Activated naive CD8-positive, alpha-beta T cell treated with anti-CD3 and anti-CD28 coated beads, Interleukin-2, amount 50 U/mL, for 16 hours (primary cell): Measurements from ENCODE around the gene CARHSP1.
"Not testable (repeated sequence)": the region's sequence is repeated elsewhere in the genome, so short reads cannot be mapped to it uniquely, and the experiment has no call there.

ENCODE experiments used
- DNase-seq: peaks from one replicate; pipeline ENCODE4 v3.0.0-alpha.2; 2020; ENCODE audit warnings: low read depth, low spot score

Gene CARHSP1

DNA sequence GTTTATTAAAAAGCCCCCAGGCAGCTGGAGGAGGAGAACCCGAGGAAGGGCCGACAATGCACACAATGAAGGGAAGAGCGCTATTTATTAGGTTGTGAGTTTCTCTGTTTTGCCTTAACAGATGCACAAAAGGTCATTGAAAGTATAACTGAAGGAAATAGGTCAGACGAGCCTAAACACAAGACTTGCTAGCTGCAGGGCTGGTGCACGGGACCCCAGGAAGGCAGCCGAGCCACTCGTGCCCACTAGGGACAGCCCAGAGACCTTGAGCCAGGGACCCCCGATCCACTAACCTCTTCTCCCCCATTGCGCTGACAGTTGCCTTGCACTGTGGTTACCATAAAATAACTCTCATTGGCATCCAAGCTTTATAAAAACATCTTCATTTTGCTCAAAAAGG is 24.6 kb upstream of the CARHSP1 start:
- DNase-seq: no peak

DNA sequence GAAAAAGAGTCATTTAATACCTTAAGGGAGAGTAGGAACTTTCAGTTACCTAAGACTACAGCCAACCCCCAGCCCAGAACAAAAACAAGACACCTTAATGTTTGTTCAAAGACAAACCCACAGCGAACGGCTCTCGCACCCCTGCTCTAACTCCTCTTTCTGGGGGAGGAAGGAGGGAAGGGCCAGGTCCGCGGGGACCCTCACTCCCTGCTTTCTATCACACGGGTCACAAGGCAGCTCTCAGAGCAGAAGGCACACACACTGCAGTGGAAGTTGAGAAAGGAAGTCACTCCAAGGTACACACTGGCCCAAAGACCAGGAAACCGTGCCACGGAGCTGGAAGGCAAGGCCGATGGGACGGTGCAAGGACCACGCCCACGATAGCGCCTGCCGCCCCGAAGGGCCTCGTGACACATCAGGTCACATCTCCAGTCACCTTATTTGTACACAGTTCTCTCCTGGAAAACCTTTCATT is 23.3 kb upstream of the CARHSP1 start:
- no peak for DNase-seq

DNA sequence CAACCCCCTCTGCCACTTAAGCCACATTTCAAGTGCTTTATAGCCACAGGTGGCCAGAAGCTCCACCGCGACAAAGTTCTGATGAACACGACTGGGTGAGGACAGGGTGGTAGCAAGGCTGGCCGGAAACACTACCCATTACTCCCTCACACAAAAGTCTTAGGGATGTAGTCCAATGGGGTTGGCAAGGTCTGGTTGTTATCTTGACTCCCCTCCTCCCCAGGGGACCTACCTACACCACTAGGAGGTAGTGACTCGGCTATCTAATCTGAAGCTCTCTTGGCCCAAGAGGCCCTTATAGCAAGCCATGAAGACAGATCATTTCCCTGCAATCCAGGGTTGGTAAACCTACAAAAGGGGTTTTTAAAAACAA is 21.7 kb upstream of the CARHSP1 start:
- DNase-seq: no peak

DNA sequence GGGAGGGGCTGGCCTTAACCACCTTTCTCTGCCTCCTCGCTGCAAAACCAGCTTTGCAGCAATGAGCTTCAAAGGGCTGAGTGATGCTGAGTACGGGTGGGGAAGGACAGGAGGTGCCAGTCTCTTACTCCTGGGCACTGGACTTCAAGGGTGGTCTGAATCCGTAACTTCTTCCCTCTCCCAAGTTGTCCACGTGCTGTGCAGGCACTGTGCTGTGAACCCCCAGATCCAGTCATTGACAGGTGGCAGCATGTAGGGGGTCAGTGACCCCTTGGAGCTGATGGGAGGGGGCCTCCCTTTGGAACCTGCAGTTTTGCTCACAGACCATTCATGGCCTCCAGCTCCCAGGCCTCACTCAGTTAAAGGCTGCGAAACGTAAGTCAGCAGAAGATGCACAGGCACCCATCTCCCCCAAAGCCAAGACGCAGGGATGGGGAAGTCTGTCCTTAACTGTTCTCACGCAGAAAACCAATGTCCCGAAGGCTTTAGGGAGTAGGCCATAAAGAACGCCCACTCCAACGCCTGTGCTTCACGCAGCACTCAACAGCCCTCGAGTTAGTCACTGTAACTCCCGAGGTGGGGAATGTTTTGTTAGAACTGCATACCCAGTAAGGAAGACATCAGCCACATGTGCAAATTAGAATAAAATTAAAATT is 21.2 kb upstream of the CARHSP1 start:
- no peak for DNase-seq

- DNase-seq: no peak
These were observed 20.4 kb upstream of the CARHSP1 start for GRCh38 chr16:8888951-8889892.

- DNase-seq: no peak
These were observed 19.2 kb upstream of the CARHSP1 start for GRCh38 chr16:8887952-8888560.

GRCh38 chr16:8887431-8887765 is 18.6 kb upstream of the CARHSP1 start:
- no peak for DNase-seq

DNA sequence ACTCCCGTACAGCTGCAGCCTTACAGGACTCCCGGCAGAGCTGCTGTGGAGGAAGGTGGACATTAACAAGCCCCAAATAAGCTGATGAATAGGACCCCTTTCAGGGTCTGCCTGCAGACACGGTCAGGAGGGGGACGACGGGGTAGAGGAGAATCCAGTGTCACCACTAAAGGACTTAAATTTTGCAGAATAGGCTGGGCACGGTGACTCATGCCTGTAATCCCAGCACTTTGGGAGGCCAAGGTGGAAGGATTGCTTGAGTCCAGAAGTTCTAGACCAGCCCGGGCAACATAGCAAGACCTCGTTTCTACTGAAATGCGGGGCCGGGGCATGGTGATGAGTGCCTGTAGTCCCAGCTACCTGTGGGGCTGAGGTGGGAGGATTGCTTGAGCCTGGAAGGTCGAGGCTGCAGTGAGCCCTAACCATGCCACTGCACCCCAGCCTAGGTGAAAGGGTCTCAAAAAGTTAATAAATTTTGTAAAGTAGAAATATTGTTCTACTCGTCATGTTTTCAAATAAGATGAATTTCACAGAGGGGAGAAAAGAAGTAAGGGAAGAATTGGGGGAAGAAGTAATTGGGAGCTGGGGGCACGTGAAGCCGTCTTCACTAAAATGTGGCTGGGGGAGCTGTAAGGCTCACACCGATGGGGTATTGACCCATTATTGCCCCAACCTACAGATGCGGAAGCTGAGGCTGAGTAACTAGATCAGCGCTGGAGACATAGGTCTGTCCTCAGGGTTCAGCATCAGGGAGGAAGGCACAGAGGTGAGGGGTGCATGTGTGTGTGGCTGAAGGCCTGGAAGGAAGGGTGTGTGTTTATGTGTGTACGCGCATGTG is 18.0 kb upstream of the CARHSP1 start:
- DNase-seq: no peak

GRCh38 chr16:8885674-8886592 is 17.1 kb upstream of the CARHSP1 start:
- DNase-seq: no peak

GRCh38 chr16:8882725-8883377 is 14.0 kb upstream of the CARHSP1 start:
- DNase-seq: no peak

DNA sequence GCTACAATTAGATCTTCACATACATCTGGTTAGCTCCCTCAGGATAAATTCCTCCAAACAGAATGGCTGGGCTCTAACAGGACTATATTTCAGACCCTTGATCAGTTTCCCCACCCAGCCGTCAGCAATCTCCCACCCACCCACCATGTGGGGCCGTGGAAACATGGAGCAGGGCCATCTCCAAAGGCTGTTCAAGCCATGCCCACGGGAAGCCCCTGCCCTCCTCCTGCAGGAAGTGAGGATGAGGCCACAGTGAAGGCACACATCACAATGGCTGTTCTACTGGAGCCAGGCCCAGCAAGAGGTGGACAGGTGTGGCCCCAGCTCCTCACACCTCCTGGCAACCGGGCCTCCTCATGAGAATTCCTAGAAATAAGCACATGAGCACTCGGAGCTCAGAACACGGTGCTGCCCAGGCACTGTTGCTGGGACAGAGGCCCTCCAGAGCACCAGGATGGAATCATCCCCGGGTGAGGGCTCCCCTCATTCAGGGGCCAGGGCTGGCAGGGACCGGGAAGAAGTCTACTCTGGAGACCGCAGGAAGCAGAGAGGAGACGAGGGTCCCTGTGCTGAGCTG is 13.3 kb upstream of the CARHSP1 start, which contains the start of gene LITAFD:
Gene LITAFD, plus strand, starts transcription at position 311 of the 577 bp plus-strand sequence. CDS start 2,005 bp downstream, outside the sequence.
- DNase-seq: no peak

GRCh38 chr16:8880839-8881510 is 12.2 kb upstream of the CARHSP1 start:
- no peak for DNase-seq

DNA sequence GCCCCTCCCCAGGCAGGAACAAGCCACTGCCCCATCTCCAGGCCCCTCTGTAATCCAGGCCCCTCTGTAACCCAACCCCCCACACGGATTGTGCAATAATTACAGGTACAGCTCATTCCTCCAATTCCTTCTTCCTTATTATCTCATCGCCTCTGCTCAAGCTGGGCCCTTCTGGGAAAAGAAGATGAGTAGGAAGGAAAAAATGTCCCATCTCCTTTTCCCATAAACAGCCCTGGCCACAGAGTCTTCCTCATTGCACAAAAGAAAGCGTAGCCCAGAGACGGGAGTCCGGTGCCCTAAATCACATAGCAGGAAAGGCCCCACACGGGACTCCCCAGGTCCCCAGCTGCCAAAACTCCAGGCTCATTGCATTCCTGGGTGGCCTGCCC is 9.7 kb upstream of the CARHSP1 start:
- no peak for DNase-seq

DNA sequence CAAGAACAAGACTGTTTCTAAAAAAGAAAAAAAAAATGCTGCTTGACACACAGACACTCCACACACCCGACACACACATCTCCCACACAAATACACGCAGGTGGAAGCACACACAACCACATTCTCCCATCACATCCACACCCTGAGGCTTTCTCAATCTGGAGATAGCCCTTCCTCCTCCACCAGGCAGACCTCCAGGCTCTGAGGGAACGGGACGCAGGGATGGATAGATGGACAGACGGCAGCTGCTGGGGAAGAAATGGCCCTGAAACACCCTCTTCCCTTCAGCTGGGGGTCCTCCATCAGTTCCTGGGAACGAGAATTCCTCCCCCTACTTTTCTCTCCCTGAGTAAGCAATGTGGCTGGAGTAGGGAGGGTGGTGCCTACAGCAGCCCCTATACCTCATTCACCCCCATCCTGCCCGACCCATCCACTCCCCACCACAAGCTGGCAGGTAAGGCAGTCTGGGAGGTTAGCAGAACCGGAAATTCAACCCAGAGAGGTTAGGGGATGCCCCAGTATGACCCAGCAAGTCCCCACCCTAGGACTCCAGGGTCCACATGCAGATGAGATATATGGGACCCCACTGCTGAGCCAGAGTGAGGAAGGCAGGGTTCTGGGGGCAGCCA is 9.2 kb upstream of the CARHSP1 start:
- DNase-seq: no peak

DNA sequence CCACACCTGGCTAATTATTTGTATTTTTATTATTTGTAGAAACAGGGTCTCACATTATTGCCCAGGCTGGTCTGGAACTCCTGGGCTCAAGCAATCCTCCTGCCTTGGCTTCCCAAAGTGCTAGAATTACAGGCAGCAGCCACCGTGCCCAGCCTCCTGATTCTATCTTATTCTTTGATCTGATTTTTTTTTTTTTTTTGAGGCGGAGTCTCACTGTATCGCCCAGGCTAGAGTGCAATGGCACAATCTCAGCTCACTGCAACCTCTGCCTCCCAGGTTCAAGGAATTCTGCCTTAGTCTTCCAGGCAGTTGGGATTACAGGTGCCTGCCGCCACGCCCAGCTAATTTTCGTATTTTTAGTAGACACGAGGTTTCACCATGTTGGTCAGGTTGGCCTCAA is 6.5 kb upstream of the CARHSP1 start:
- DNase-seq: not testable (repeated sequence)

- DNase-seq: no peak
These were observed 5.6 kb upstream of the CARHSP1 start for GRCh38 chr16:8874388-8874787.

- DNase-seq: not testable (repeated sequence)
These were observed 5.0 kb upstream of the CARHSP1 start for GRCh38 chr16:8873866-8874195.

- DNase-seq: no peak
These were observed 4.4 kb upstream of the CARHSP1 start for GRCh38 chr16:8872967-8873865.
